Right lung (tissue), 5 donors: ENCODE data around the gene RAB29. TPM values are rescaled to one million over a fixed set of nuclear protein-coding genes. Genes with fewer than 3 reads are reported as not detected.
"Not testable (repeated sequence)": the region's sequence is repeated elsewhere in the genome, so short reads cannot be mapped to it uniquely, and the experiment has no call there.

ENCODE experiments used
- DNase-seq, 2 donors: peaks; one replicate each; pipeline ENCODE4 v3.0.0-alpha.2; 2013
- polyA plus RNA-seq, 5 donors: library from polyadenylated mRNA; unstranded; fragments of 120-200 nt; gene quantifications; one replicate each; pipeline versions ENCODE4 v1.2.1 to v1.2.3, GENCODE V29; 2013; ENCODE audit warnings: inconsistent platforms in 1 of 5, low replicate concordance in 1 of 5; ENCODE audit not compliant: insufficient read length in 5 of 5, insufficient read depth in 1 of 5

Gene RAB29
- polyA plus RNA-seq, 5 donors = 5.7 to 8.1 (median 6.8) TPM

GRCh38 chr1:205726619-205727125, 48.6 kb downstream of the RAB29 start:
- DNase-seq = no peak

- DNase-seq = no peak
Observed at GRCh38 chr1:205725514-205725913, 49.8 kb downstream of the RAB29 start.

- not testable (repeated sequence) for DNase-seq
Observed at GRCh38 chr1:205720740-205721139, 54.5 kb downstream of the RAB29 start.

GRCh38 chr1:205719762-205720161, 55.5 kb downstream of the RAB29 start:
- DNase-seq = no peak

- DNase-seq = no peak
Observed at GRCh38 chr1:205719015-205719414, 56.3 kb downstream of the RAB29 start.

Other genes with a start within 250 kb of the RAB29 start
- gene ELK4, start 143.5 kb downstream of the RAB29 start, polyA plus RNA-seq = 10 to 100 TPM; 19.2 to 27.7 (median 26.7) TPM
- gene SLC45A3, start 95.0 kb downstream of the RAB29 start, polyA plus RNA-seq = 1 to 10 TPM; 6.2 to 9.1 (median 8.6) TPM
- gene NUCKS1, start 25.3 kb downstream of the RAB29 start, polyA plus RNA-seq = 100 to 1,000 TPM; 281 to 442 (median 387) TPM
- 10 to 100 TPM; 36.4 to 46.8 (median 44.8) TPM for gene SLC41A1, start 37.7 kb upstream of the RAB29 start, polyA plus RNA-seq
- gene PM20D1, start 74.7 kb upstream of the RAB29 start, polyA plus RNA-seq = under 1 TPM; 0.20 to 0.51 (median 0.33) TPM
- 1 to 10 TPM; 4.5 to 7.1 (median 5.4) TPM for gene SLC26A9, start 168.0 kb upstream of the RAB29 start, polyA plus RNA-seq
- gene RAB7B, start 227.9 kb upstream of the RAB29 start, polyA plus RNA-seq = 1 to 10 TPM; 2.8 to 4.9 (median 3.7) TPM
- gene CTSE, start 248.4 kb upstream of the RAB29 start, polyA plus RNA-seq = 1 to 10 TPM in 2 of 5 donors, under 1 TPM in 3; 0.33 to 1.5 (median 0.66) TPM